BLaER1 treated with 17β-estradiol and CSF1 and Interleukin-3, amounts not matched to agents 10 nM and 100 nM (cell line): ENCODE data around the gene CFAP44.

Source experiments
- H3K27ac ChIP-seq, 11 experiments: shearing (Covaris generic); formaldehyde crosslinking; 2 replicates each; pipeline ENCODE4 v1.8.1; 2022
- H3K27me3 ChIP-seq, 11 experiments: shearing (Covaris generic); formaldehyde crosslinking; 2 replicates each; pipeline ENCODE4 v1.8.1; 2022
- H3K36me3 ChIP-seq, 11 experiments: shearing (Covaris generic); formaldehyde crosslinking; 2 replicates each; pipeline ENCODE4 v1.8.1; 2022
- H3K4me1 ChIP-seq, 10 experiments: shearing (Covaris generic); formaldehyde crosslinking; 2 replicates each; pipeline ENCODE4 v1.8.1; 2022
- H3K4me2 ChIP-seq, 11 experiments: shearing (Covaris generic); formaldehyde crosslinking; 2 replicates each; pipeline ENCODE4 v1.8.1; 2022
- H3K4me3 ChIP-seq, 10 experiments: shearing (Covaris generic); formaldehyde crosslinking; 2 replicates each; pipeline ENCODE4 v1.8.1; 2022
- H3K9ac ChIP-seq, 11 experiments: shearing (Covaris generic); formaldehyde crosslinking; 2 replicates each; pipeline ENCODE4 v1.8.1; 2022
- H3K9me3 ChIP-seq, 11 experiments: shearing (Covaris generic); formaldehyde crosslinking; replicated peaks in 1 of 11; 2 replicates each; pipeline ENCODE4 v1.8.1; 2022
- H4K20me1 ChIP-seq, 11 experiments: shearing (Covaris generic); formaldehyde crosslinking; 2 replicates each; pipeline ENCODE4 v1.8.1; 2022
- Cebpa-rat ChIP-seq, 11 experiments: shearing (Covaris generic); IDR thresholded peaks; 2 replicates each; pipeline ENCODE4 v1.8.1; 2022

The CFAP44 gene

DNA sequence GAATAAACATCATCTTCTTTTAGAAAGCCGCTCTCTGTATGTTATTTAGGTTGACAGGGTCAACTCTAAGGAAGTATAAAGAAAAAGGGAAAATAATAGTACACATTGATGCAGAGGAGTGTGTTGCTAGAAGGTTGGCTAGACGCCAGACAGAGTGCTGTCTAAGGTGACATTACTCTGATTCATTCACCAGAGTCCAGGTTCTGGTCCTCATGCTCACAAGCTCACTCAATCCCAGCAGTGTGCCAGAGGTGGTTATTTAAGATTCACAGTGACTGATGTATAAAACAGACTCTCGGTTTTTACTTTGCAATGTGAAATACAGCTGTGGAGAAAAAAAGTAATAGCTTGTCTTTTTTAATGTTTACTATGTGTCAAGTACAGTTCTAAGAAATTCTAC, 1.7 kb downstream of the CFAP44 start:
- H3K4me2 ChIP-seq = no peak overlapping the region
- no peaks in the 10 kb centered on the region for H4K20me1 ChIP-seq
- H3K4me3 ChIP-seq = no peak overlapping the region
- H3K4me1 ChIP-seq = no peaks in the 10 kb centered on the region
- peaks cover 15 to 46% (median 27%) of the 10 kb centered on the region in 11 experiments; a peak in 20 of 22 replicates for H3K36me3 ChIP-seq
- no peak for TF ChIP-seq Cebpa-rat (IDR thresholded peaks at IDR 0.05)
- no peaks in the 10 kb centered on the region for H3K9me3 ChIP-seq
- H3K27ac ChIP-seq = no peak overlapping the region
- H3K27me3 ChIP-seq = no peaks in the 10 kb centered on the region
- no peak overlapping the region for H3K9ac ChIP-seq

DNA sequence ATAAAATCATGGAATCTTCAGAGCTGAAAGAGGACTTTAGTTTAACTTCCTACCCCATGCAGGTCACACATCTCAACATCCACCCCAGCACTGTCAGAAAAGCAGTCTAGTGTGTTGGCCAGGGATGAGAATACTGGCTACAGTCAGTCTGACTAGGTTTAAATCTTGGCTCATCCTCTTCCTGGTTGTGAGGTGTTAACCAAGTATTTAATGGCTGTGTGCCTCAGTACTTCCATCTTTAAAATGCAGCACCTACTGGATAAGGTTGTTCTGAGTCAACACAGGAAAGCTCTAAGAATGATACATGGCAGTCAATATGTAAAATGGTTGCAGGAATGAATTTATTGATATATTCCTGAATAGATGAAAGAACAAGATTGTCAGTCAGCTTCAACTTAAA, 3.1 kb downstream of the CFAP44 start:
- no peak for TF ChIP-seq Cebpa-rat (IDR thresholded peaks at IDR 0.05)
- Histone ChIP-seq H3K36me3 (peaks cover 13 to 33% (median 18%) of the 10 kb centered on the region in 11 experiments; a peak in 20 of 22 replicates), H4K20me1 (no peaks in the 10 kb centered on the region), H3K9me3 (no peaks in the 10 kb centered on the region), H3K9ac (no peak overlapping the region), H3K4me3 (no peak overlapping the region), H3K4me2 (no peak overlapping the region), H3K4me1 (no peaks in the 10 kb centered on the region), H3K27me3 (no peaks in the 10 kb centered on the region), H3K27ac (no peak overlapping the region)

DNA sequence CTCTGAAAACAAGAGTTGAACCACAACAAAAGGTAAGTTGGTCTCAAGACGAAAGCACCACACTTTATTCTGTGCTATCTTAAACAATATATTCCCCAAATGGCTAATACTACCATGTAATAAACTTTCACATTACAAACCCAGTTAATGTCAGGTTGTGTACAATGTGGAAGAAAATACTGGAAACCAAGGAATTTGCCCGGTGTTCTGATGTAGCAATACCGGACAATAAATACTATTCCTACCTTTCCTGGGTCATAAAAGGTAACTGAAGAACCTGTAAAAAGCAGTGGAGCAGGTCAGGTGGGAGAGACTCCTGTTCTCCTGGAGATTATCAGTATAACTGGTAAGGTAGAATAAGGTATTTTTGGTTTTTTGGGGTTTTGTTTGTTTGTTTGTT, 3.9 kb downstream of the CFAP44 start:
- no peaks in the 10 kb centered on the region for H4K20me1 ChIP-seq
- TF ChIP-seq Cebpa-rat (IDR thresholded peaks at IDR 0.05) = no peak
- H3K9ac ChIP-seq = no peak overlapping the region
- no peak overlapping the region for H3K4me2 ChIP-seq
- no peaks in the 10 kb centered on the region for H3K27me3 ChIP-seq
- peaks cover 13 to 26% (median 16%) of the 10 kb centered on the region in 11 experiments; a peak in 20 of 22 replicates for H3K36me3 ChIP-seq
- no peak overlapping the region for H3K27ac ChIP-seq
- H3K4me1 ChIP-seq = no peaks in the 10 kb centered on the region
- H3K4me3 ChIP-seq = no peak overlapping the region
- no peaks in the 10 kb centered on the region for H3K9me3 ChIP-seq

DNA sequence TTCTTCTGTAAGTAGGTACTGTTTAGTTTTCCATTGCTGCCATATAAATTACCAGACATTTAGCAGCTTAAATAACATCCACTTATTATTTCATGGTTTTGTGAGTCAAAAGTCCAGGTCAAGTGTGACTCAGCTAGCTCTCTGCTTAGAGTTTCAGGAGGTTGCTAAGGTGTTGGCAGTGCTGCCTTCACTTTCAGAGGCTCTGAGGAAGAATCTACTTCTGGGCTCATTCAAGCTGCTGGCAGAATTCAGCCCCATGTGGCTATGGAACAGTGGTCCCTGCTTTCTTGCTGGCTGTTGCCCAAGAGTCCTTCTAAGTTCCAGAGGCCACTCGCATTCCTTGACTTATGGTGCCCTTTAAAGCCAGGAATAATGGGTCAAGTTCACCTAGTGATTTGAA, 4.5 kb downstream of the CFAP44 start:
- Histone ChIP-seq H3K36me3 (peaks cover 13 to 24% (median 16%) of the 10 kb centered on the region in 11 experiments; a peak in 20 of 22 replicates), H3K9me3 (no peaks in the 10 kb centered on the region), H4K20me1 (no peaks in the 10 kb centered on the region), H3K4me1 (no peaks in the 10 kb centered on the region), H3K27me3 (no peaks in the 10 kb centered on the region), H3K27ac (no peak overlapping the region), H3K9ac (no peak overlapping the region), H3K4me2 (no peak overlapping the region), H3K4me3 (no peak overlapping the region)
- TF ChIP-seq Cebpa-rat (IDR thresholded peaks at IDR 0.05) = no peak

DNA sequence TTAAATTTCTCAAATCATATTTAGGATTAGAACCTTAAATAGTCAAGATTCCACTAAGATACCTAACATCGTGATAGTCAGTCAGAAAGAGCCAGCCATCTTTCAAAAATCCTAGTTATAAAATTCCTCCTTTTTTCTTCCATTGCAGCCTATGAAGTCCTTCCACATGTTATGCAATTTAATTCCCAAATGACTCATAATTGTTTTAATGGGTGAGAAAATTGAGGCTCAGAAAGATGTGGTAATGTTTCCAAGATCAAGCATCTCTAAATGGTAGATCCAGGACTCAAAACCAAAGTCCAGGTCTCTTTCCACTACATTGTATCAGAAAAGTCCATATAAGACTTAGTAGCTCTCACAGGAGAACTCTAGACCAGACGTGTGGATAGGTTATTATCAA, 9.5 kb downstream of the CFAP44 start:
- H4K20me1 ChIP-seq = no peaks in the 10 kb centered on the region
- no peaks in the 10 kb centered on the region for H3K27me3 ChIP-seq
- no peaks in the 10 kb centered on the region for H3K4me1 ChIP-seq
- peaks cover 2 to 18% (median 3%) of the 10 kb centered on the region in 11 experiments for H3K9me3 ChIP-seq
- H3K36me3 ChIP-seq = peaks cover 3 to 24% (median 7%) of the 10 kb centered on the region in 11 experiments
- H3K27ac ChIP-seq = no peak overlapping the region
- H3K4me2 ChIP-seq = no peak overlapping the region
- no peak for TF ChIP-seq Cebpa-rat (IDR thresholded peaks at IDR 0.05)
- no peak overlapping the region for H3K4me3 ChIP-seq
- no peak overlapping the region for H3K9ac ChIP-seq

DNA sequence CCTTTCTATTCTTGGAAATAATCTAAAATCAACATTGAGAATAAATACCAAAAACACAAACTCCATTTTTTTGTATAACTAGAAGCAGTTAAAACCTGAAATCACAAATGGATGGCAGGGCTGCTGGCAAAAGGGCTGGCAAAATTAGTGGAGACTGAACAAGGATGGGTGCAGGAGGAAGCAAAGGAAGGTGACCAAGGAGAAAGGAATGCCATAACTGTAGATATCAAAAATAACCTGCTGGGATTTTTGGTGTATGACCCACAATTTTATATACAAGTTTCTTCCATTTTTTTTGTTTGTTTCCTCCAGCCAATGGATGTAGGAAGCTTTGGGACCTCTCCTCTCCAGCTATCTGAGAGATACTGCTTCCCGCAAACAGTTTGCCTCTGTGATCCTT, 12.7 kb downstream of the CFAP44 start:
- H3K4me2 ChIP-seq = no peak overlapping the region
- H3K36me3 ChIP-seq = peaks cover 30 to 54% (median 36%) of the 10 kb centered on the region in 11 experiments
- no peak overlapping the region for H3K27ac ChIP-seq
- peaks cover 0 to 7% (median 5%) of the 10 kb centered on the region in 10 experiments; a peak in 13 of 20 replicates for H3K4me1 ChIP-seq
- H4K20me1 ChIP-seq = no peaks in the 10 kb centered on the region
- TF ChIP-seq Cebpa-rat (IDR thresholded peaks at IDR 0.05) = no peak
- no peak overlapping the region for H3K9ac ChIP-seq
- peaks cover 31 to 50% (median 33%) of the 10 kb centered on the region in 11 experiments for H3K9me3 ChIP-seq
- H3K4me3 ChIP-seq = no peak overlapping the region
- no peaks in the 10 kb centered on the region for H3K27me3 ChIP-seq

DNA sequence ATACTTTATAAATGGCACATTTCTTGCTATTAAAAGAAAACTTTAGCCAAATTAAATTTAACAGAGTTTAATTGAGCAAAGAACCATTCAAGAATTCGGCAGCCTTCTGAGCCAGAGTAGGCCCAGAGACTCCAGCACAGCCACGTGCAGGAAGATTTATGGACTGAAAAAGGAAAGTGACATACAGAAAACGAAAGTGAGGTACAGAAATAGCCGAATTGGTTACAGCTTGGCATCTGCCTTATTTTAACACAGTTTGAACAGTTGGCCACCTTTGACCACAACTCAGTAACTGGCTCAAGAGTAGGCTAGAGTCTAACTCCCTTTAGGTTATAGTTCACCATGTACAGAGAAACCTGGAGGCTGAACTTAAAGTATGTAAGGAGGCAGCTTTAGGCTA, 17.6 kb downstream of the CFAP44 start:
- H3K4me3 ChIP-seq = no peak overlapping the region
- H3K27me3 ChIP-seq = no peaks in the 10 kb centered on the region
- H3K4me2 ChIP-seq = peak overlapping the region in 8 of 11 experiments; percentile 16 to 43 (median 32); a peak in 14 of 22 replicates
- no peak overlapping the region for H3K9ac ChIP-seq
- H3K4me1 ChIP-seq = peaks cover 0 to 18% (median 7%) of the 10 kb centered on the region in 10 experiments; a peak in 14 of 20 replicates
- H4K20me1 ChIP-seq = no peaks in the 10 kb centered on the region
- H3K27ac ChIP-seq = peak overlapping the region in 1 of 11 experiments; percentile 31; a peak in 1 of 22 replicates
- H3K36me3 ChIP-seq = peaks cover 31 to 57% (median 38%) of the 10 kb centered on the region in 11 experiments
- no peak for TF ChIP-seq Cebpa-rat (IDR thresholded peaks at IDR 0.05)
- peaks cover 31 to 50% (median 33%) of the 10 kb centered on the region in 11 experiments for H3K9me3 ChIP-seq

DNA sequence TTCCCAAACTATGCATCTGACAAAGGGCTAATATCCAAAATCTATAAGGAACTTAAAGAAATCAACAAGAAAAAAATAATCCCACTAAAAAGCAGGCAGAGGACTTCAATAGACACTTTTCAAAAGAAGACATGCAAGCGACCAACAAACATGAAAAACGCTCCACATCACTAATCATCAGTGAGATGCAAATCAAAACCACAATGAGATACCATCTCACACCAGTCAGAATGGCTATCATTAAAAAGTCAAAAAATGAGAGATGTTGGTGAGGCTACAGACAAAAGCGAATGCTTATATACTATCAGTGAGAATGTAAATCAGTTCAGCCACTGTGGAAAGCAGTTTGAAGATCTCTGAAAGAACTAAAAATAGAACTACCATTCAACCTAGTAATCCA, 20.2 kb downstream of the CFAP44 start:
- H3K4me2 ChIP-seq = no peak overlapping the region
- no peak overlapping the region for H3K27ac ChIP-seq
- H4K20me1 ChIP-seq = no peaks in the 10 kb centered on the region
- H3K9ac ChIP-seq = no peak overlapping the region
- peaks cover 0 to 18% (median 7%) of the 10 kb centered on the region in 10 experiments; a peak in 14 of 20 replicates for H3K4me1 ChIP-seq
- peaks cover 21 to 26% (median 23%) of the 10 kb centered on the region in 11 experiments for H3K9me3 ChIP-seq
- no peak overlapping the region for H3K4me3 ChIP-seq
- peaks cover 20 to 42% (median 26%) of the 10 kb centered on the region in 11 experiments for H3K36me3 ChIP-seq
- no peak for TF ChIP-seq Cebpa-rat (IDR thresholded peaks at IDR 0.05)
- H3K27me3 ChIP-seq = no peaks in the 10 kb centered on the region

DNA sequence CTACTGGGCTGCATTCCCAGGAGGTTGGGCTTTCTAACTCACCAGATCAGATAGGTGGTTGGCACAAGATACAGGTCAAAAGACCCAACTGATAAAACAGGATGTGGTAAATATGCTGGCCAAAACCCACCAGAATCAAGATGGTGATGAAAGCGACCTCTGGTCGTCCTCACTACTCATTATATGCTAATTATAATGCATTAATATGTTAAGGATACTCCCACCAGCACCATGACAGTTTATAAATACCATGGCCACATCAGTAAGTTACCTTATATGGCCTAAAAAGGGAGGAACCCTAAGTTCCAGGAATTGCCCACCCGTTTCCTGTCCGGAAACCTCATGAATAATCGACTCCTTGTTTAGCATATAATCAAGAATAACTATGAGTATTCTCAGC, 31.6 kb downstream of the CFAP44 start:
- H3K9me3 ChIP-seq = peaks cover 14 to 27% (median 21%) of the 10 kb centered on the region in 11 experiments
- H3K36me3 ChIP-seq = peaks cover 0 to 5% (median 0%) of the 10 kb centered on the region in 11 experiments; a peak in 2 of 22 replicates

DNA sequence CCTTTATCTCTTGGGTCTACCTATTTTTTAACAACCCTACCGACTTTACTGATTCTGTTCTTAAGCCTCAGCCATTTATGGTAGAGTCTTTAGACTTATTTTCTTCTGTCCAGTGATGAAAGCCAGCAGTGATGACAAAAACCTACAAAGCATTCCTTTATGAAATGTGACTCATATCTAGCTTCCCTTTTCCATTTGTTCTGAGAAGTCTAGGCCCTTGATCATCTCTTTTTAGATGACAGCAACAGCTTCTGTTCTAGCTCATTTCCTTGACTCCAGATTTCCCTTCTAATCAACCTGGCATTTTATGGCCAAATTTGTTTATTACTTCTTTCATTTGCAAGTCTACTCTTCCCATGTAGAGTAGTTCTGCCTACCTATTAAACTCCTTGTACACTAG, 36.1 kb downstream of the CFAP44 start:
- no peak overlapping the region for H3K9ac ChIP-seq
- H3K27me3 ChIP-seq = no peaks in the 10 kb centered on the region
- H3K36me3 ChIP-seq = peaks cover 9 to 29% (median 20%) of the 10 kb centered on the region in 11 experiments; a peak in 18 of 22 replicates
- peaks cover 0 to 10% (median 0%) of the 10 kb centered on the region in 10 experiments; a peak in 6 of 20 replicates for H3K4me1 ChIP-seq
- peak overlapping the region in 1 of 11 experiments; percentile 14; a peak in 2 of 22 replicates for H3K4me2 ChIP-seq
- no peak overlapping the region for H3K4me3 ChIP-seq
- no peaks in the 10 kb centered on the region for H3K9me3 ChIP-seq
- no peaks in the 10 kb centered on the region for H4K20me1 ChIP-seq
- no peak overlapping the region for H3K27ac ChIP-seq
- TF ChIP-seq Cebpa-rat (IDR thresholded peaks at IDR 0.05) = no peak

More for the DNA sequence above, 31.6 kb downstream of the CFAP44 start:
- no peak overlapping the region for H3K27ac ChIP-seq
- H3K4me1 ChIP-seq = peaks cover 0 to 9% (median 0%) of the 10 kb centered on the region in 10 experiments; a peak in 6 of 20 replicates
- H3K4me2 ChIP-seq = no peak overlapping the region
- H3K4me3 ChIP-seq = no peak overlapping the region
- TF ChIP-seq Cebpa-rat (IDR thresholded peaks at IDR 0.05) = no peak
- no peaks in the 10 kb centered on the region for H4K20me1 ChIP-seq
- H3K9ac ChIP-seq = no peak overlapping the region
- no peaks in the 10 kb centered on the region for H3K27me3 ChIP-seq
